SK-N-SH (cell line): ENCODE data around the gene MSANTD3. TPM values are rescaled to one million over a fixed set of nuclear protein-coding genes. Genes with fewer than 3 reads are reported as not detected.

ENCODE experiments used
- CTCF ChIA-PET: fragments of 300-600, 350-600 bp; formaldehyde crosslinking; extraction: SDS; loops from one replicate; lab custom pipeline; 2021; lab: Yijun Ruan, JAX
- POLR2A ChIA-PET: fragments of 350-600 bp; sonication (Branson Sonifier 250); formaldehyde crosslinking; extraction: SDS; loops from one replicate; lab custom pipeline; 2020; ENCODE audit warnings: antibody characterized with exemption, inconsistent platforms; lab: Yijun Ruan, JAX
- DNase-seq: peaks from one replicate; pipeline ENCODE4 v3.0.0; 2012
- H2AFZ ChIP-seq: fragments of 200-600 bp; sonication (generic); 2 replicates; pipeline ENCODE4 v1.8.1; 2016; ENCODE audit warnings: antibody characterized with exemption, mild to moderate bottlenecking, low read depth
- H3F3A ChIP-seq: fragments of 200-600 bp; sonication (generic); replicated peaks from 2 replicates; pipeline ENCODE3; 2016; ENCODE audit warnings: antibody characterized with exemption, mild to moderate bottlenecking; ENCODE audit not compliant: insufficient read depth
- H3K27ac ChIP-seq, 2 experiments: fragments of 200-500 bp in 1 of 2; fragments of 200-600 bp in 1 of 2; sonication (Bioruptor generic) in 1 of 2; sonication (generic), shearing (Covaris generic) in 1 of 2; 2 replicates each; pipeline versions ENCODE4 v1.5.1 to v1.6.1; 2014 to 2016; ENCODE audit warnings: low read depth in 2 of 2, inconsistent platforms in 1 of 2, low read length in 1 of 2, mild to moderate bottlenecking in 1 of 2, mixed read lengths in 1 of 2
- H3K27me3 ChIP-seq: fragments of 200-600 bp; sonication (generic), shearing (Covaris generic); 2 replicates; pipeline ENCODE4 v1.6.1; 2016; ENCODE audit warnings: mixed run types; ENCODE audit not compliant: insufficient read depth
- H3K36me3 ChIP-seq, 2 experiments: fragments of 200-500 bp in 1 of 2; fragments of 200-600 bp in 1 of 2; sonication (Bioruptor generic) in 1 of 2; sonication (generic) in 1 of 2; replicated peaks in 1 of 2; 2 replicates each; pipeline versions ENCODE3 to v1.5.1; 2014 to 2016; ENCODE audit warnings: low read length in 1 of 2, mild to moderate bottlenecking in 1 of 2; ENCODE audit not compliant: insufficient read depth in 2 of 2, control insufficient read depth in 1 of 2
- H3K4me1 ChIP-seq, 2 experiments: fragments of 200-500 bp in 1 of 2; fragments of 200-600 bp in 1 of 2; sonication (Bioruptor generic) in 1 of 2; sonication (generic), shearing (Covaris generic) in 1 of 2; 2 replicates each; pipeline versions ENCODE4 v1.5.1 to v1.6.1; 2014 to 2016; ENCODE audit warnings: low read depth in 1 of 2, low read length in 1 of 2, mixed run types in 1 of 2; ENCODE audit not compliant: insufficient read depth in 2 of 2, control insufficient read depth in 1 of 2
- H3K4me2 ChIP-seq: fragments of 200-600 bp; sonication (generic), shearing (Covaris generic); 2 replicates; pipeline ENCODE4 v1.6.1; 2017; ENCODE audit warnings: mixed run types
- H3K4me3 ChIP-seq, 2 experiments: fragments of 200-500 bp in 1 of 2; fragments of 200-600 bp in 1 of 2; sonication (Bioruptor generic) in 1 of 2; sonication (generic), shearing (Covaris generic) in 1 of 2; 2 replicates each; pipeline versions ENCODE4 v1.5.1 to v1.8.1; 2014 to 2016; ENCODE audit warnings: low read depth in 2 of 2, inconsistent platforms in 1 of 2, low read length in 1 of 2, mild to moderate bottlenecking in 1 of 2, mixed read lengths in 1 of 2, moderate library complexity in 1 of 2
- H3K79me2 ChIP-seq: fragments of 200-600 bp; sonication (generic); 2 replicates; pipeline ENCODE4 v1.8.1; 2017; ENCODE audit warnings: mild to moderate bottlenecking; ENCODE audit not compliant: insufficient read depth
- H3K9ac ChIP-seq: fragments of 200-600 bp; sonication (generic); 2 replicates; pipeline ENCODE4 v1.6.1; 2017; ENCODE audit warnings: mixed run types
- H3K9me2 ChIP-seq: fragments of 200-600 bp; sonication (generic); 2 replicates; pipeline ENCODE4 v1.6.1; 2017; ENCODE audit warnings: mixed run types
- H3K9me3 ChIP-seq: fragments of 200-600 bp; sonication (generic); 2 replicates; pipeline ENCODE4 v1.6.1; 2017; ENCODE audit warnings: mixed run types, mild to moderate bottlenecking, moderate library complexity
- H4K20me1 ChIP-seq: fragments of 200-600 bp; sonication (generic); 2 replicates; pipeline ENCODE4 v1.6.1; 2017; ENCODE audit warnings: mild to moderate bottlenecking, mixed run types; ENCODE audit not compliant: insufficient read depth
- CHD2 ChIP-seq: fragments of 150-350 bp; IDR thresholded peaks from 2 replicates; pipeline ENCODE4 v1.6.1; 2018; ENCODE audit warnings: low read length; ENCODE audit not compliant: partially characterized antibody
- ELF1 ChIP-seq: IDR thresholded peaks from 2 replicates; pipeline ENCODE4 v1.4.0; 2012
- EP300 ChIP-seq, 2 experiments: IDR thresholded peaks; 2 replicates each; pipeline versions ENCODE4 v1.4.0 to v1.6.1; 2012; ENCODE audit warnings: borderline replicate concordance in 1 of 2, low read depth in 1 of 2, low read length in 1 of 2
- FOXM1 ChIP-seq: IDR thresholded peaks from 2 replicates; pipeline ENCODE4 v1.4.0; 2012; ENCODE audit warnings: low read depth, mild to moderate bottlenecking
- GABPA ChIP-seq: IDR thresholded peaks from 2 replicates; pipeline ENCODE4 v1.4.0; 2012; ENCODE audit warnings: low read depth, mild to moderate bottlenecking
- NRF1 ChIP-seq: IDR thresholded peaks from 2 replicates; pipeline ENCODE4 v1.6.1; 2012; ENCODE audit warnings: low read depth, mild to moderate bottlenecking, low read length
- POLR2AphosphoS5 ChIP-seq: IDR thresholded peaks from 2 replicates; pipeline ENCODE4 v1.6.1; 2012; ENCODE audit warnings: low read depth, low read length
- RCOR1 ChIP-seq: fragments of 150-350 bp; IDR thresholded peaks from 2 replicates; pipeline ENCODE4 v1.6.1; 2017; ENCODE audit warnings: antibody characterized with exemption, low read length
- RXRA ChIP-seq: IDR thresholded peaks from 2 replicates; pipeline ENCODE4 v1.4.0; 2012; ENCODE audit warnings: low read depth, mild to moderate bottlenecking, borderline replicate concordance
- SIN3A ChIP-seq: IDR thresholded peaks from 2 replicates; pipeline ENCODE4 v1.6.1; 2012; ENCODE audit warnings: low read depth, mild to moderate bottlenecking, low read length, moderate library complexity, borderline replicate concordance
- SMC3 ChIP-seq: IDR thresholded peaks from 2 replicates; pipeline ENCODE4 v1.6.1; 2012; ENCODE audit warnings: low read depth, low read length, improper control_type of control experiment
- TAF1 ChIP-seq: IDR thresholded peaks from 2 replicates; pipeline ENCODE4 v1.6.1; 2012; ENCODE audit warnings: low read depth, mild to moderate bottlenecking, low read length, moderate library complexity, borderline replicate concordance
- TCF12 ChIP-seq: IDR thresholded peaks from 2 replicates; pipeline ENCODE4 v1.4.0; 2012
- WGBS: methylation state at CpG from one replicate; pipeline ENCODE4 v1.1.6; 2017; ENCODE audit warnings: low lambda C conversion rate; 5-methylcytosine and 5-hydroxymethylcytosine counted together
- polyA plus RNA-seq, 3 experiments: library from polyadenylated mRNA; depleted of rRNA; stranded (reverse); fragments of >200 nt; gene quantifications; 2 replicates each; pipeline ENCODE4 v1.2.3, GENCODE V29; 2012
- TF ChIP-seq, protein P1 (sequence below): IDR thresholded peaks from 2 replicates; pipeline ENCODE4; 2012
- TF ChIP-seq, protein P2 (sequence below): fragments of 150-350 bp; IDR thresholded peaks from 2 replicates; pipeline ENCODE4 v1.6.1; 2017; ENCODE audit warnings: antibody characterized with exemption, low read length, low read depth, borderline replicate concordance
- TF ChIP-seq, protein P3 (sequence below): IDR thresholded peaks from 2 replicates; pipeline ENCODE4 v1.4.0; 2012; ENCODE audit warnings: low read depth
- TF ChIP-seq, protein P4 (sequence below): IDR thresholded peaks from 2 replicates; pipeline ENCODE4 v1.4.0; 2012; ENCODE audit warnings: low read depth, borderline replicate concordance
- TF ChIP-seq, protein P5 (sequence below): IDR thresholded peaks from 2 replicates; pipeline ENCODE4 v1.6.1; 2012; ENCODE audit warnings: mild to moderate bottlenecking, low read depth, low read length, moderate library complexity
- TF ChIP-seq, protein P6 (sequence below): fragments of 200-600 bp; sonication (generic); IDR thresholded peaks from 2 replicates; pipeline ENCODE4 v1.6.1; 2017; ENCODE audit warnings: antibody characterized with exemption, mild to moderate bottlenecking, moderate library complexity

MSANTD3 gene
- polyA plus RNA-seq, 1 of the 3 experiments (the other 2 are of a cell fraction) = 48.3 TPM

DNA sequence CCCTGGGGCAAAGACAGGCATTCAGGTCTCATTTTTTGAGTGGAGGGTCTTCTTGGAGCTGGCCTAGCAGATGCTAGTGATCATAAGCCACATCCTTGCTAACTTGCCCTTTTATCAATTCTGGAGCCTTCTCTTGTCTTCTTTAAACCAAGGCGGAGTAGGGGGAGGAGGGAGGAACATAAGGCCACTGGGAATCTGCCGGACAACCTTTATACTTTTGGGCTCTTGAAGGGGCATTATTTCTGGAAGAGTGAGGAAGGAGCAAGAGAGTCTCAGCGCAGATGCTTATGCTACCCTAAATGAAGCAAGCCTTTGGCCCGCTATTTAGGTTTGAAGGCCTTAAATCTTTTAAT, 48.0 kb downstream of the MSANTD3 start (continued):
- TF ChIP-seq, protein P1, sequence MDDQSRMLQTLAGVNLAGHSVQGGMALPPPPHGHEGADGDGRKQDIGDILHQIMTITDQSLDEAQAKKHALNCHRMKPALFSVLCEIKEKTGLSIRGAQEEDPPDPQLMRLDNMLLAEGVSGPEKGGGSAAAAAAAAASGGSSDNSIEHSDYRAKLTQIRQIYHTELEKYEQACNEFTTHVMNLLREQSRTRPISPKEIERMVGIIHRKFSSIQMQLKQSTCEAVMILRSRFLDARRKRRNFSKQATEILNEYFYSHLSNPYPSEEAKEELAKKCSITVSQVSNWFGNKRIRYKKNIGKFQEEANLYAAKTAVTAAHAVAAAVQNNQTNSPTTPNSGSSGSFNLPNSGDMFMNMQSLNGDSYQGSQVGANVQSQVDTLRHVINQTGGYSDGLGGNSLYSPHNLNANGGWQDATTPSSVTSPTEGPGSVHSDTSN = no peak
- no peak for TF ChIP-seq TCF12
- TF ChIP-seq EP300 (IDR thresholded peaks at IDR 0.05; ENCODE audit: borderline replicate concordance in 1 of 2, low read depth in 1 of 2, low read length in 1 of 2) = no peak
- TF ChIP-seq CHD2 = no peak
- TF ChIP-seq NRF1 = no peak

DNA sequence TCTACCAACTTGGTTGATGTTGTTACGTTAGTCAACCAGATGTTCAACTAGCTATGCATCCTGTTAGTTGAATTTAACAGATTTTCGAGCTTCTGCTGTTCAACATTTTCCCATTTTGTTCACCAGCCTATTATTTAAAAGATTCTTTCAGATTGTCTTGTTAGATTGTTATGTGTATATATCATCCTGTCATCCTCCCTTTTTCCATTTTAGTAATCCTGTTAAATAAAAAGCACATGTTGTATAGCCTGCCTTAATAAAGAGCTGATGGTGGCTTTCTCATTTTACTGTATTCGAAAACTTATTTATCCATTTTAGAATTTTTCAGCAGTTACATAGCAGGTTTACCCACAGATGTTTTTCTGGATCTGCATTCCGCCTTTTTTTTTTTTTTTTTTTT, 50.3 kb downstream of the MSANTD3 start:
- H3K4me3 ChIP-seq = no peak overlapping the region
- H2AFZ ChIP-seq = no peak overlapping the region
- H3K79me2 ChIP-seq = peaks cover 49% of the 10 kb centered on the region
- H3K4me2 ChIP-seq = no peak overlapping the region
- TF ChIP-seq TCF12 (no peak), RCOR1 (no peak), RXRA (no peak), EP300 (IDR thresholded peaks at IDR 0.05; ENCODE audit: borderline replicate concordance in 1 of 2, low read depth in 1 of 2, low read length in 1 of 2) (no peak), FOXM1 (no peak), GABPA (no peak), ELF1 (no peak), SMC3 (no peak), POLR2AphosphoS5 (no peak), TAF1 (no peak), SIN3A (no peak)
- TF ChIP-seq, protein P2, sequence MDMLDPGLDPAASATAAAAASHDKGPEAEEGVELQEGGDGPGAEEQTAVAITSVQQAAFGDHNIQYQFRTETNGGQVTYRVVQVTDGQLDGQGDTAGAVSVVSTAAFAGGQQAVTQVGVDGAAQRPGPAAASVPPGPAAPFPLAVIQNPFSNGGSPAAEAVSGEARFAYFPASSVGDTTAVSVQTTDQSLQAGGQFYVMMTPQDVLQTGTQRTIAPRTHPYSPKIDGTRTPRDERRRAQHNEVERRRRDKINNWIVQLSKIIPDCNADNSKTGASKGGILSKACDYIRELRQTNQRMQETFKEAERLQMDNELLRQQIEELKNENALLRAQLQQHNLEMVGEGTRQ = no peak
- TF ChIP-seq, protein P1 = no peak
- TF ChIP-seq, protein P3, sequence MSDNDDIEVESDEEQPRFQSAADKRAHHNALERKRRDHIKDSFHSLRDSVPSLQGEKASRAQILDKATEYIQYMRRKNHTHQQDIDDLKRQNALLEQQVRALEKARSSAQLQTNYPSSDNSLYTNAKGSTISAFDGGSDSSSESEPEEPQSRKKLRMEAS = no peak
- TF ChIP-seq, protein P4, sequence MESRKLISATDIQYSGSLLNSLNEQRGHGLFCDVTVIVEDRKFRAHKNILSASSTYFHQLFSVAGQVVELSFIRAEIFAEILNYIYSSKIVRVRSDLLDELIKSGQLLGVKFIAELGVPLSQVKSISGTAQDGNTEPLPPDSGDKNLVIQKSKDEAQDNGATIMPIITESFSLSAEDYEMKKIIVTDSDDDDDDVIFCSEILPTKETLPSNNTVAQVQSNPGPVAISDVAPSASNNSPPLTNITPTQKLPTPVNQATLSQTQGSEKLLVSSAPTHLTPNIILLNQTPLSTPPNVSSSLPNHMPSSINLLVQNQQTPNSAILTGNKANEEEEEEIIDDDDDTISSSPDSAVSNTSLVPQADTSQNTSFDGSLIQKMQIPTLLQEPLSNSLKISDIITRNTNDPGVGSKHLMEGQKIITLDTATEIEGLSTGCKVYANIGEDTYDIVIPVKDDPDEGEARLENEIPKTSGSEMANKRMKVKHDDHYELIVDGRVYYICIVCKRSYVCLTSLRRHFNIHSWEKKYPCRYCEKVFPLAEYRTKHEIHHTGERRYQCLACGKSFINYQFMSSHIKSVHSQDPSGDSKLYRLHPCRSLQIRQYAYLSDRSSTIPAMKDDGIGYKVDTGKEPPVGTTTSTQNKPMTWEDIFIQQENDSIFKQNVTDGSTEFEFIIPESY = no peak
- TF ChIP-seq, protein P5, sequence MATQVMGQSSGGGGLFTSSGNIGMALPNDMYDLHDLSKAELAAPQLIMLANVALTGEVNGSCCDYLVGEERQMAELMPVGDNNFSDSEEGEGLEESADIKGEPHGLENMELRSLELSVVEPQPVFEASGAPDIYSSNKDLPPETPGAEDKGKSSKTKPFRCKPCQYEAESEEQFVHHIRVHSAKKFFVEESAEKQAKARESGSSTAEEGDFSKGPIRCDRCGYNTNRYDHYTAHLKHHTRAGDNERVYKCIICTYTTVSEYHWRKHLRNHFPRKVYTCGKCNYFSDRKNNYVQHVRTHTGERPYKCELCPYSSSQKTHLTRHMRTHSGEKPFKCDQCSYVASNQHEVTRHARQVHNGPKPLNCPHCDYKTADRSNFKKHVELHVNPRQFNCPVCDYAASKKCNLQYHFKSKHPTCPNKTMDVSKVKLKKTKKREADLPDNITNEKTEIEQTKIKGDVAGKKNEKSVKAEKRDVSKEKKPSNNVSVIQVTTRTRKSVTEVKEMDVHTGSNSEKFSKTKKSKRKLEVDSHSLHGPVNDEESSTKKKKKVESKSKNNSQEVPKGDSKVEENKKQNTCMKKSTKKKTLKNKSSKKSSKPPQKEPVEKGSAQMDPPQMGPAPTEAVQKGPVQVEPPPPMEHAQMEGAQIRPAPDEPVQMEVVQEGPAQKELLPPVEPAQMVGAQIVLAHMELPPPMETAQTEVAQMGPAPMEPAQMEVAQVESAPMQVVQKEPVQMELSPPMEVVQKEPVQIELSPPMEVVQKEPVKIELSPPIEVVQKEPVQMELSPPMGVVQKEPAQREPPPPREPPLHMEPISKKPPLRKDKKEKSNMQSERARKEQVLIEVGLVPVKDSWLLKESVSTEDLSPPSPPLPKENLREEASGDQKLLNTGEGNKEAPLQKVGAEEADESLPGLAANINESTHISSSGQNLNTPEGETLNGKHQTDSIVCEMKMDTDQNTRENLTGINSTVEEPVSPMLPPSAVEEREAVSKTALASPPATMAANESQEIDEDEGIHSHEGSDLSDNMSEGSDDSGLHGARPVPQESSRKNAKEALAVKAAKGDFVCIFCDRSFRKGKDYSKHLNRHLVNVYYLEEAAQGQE = no peak
- TF ChIP-seq, protein P6, sequence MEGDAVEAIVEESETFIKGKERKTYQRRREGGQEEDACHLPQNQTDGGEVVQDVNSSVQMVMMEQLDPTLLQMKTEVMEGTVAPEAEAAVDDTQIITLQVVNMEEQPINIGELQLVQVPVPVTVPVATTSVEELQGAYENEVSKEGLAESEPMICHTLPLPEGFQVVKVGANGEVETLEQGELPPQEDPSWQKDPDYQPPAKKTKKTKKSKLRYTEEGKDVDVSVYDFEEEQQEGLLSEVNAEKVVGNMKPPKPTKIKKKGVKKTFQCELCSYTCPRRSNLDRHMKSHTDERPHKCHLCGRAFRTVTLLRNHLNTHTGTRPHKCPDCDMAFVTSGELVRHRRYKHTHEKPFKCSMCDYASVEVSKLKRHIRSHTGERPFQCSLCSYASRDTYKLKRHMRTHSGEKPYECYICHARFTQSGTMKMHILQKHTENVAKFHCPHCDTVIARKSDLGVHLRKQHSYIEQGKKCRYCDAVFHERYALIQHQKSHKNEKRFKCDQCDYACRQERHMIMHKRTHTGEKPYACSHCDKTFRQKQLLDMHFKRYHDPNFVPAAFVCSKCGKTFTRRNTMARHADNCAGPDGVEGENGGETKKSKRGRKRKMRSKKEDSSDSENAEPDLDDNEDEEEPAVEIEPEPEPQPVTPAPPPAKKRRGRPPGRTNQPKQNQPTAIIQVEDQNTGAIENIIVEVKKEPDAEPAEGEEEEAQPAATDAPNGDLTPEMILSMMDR = no peak
- H3K9ac ChIP-seq = no peak overlapping the region
- ChIA-PET CTCF (interaction anchor here (0.7 to 1.0 kb wide), 3 partner anchors 29 to 153 kb away, joined by 3 read pairs; no protein-coding TSS in a partner anchor), POLR2A (no interaction called here)
- DNase-seq = no peak
- H3K36me3 ChIP-seq = peaks cover 0 to 4% of the 10 kb centered on the region in 2 experiments
- no peak overlapping the region for H3K27ac ChIP-seq
- WGBS = 76% methylated on average over 4 of the region's 4 CpGs
- H4K20me1 ChIP-seq = no peaks in the 10 kb centered on the region
- peaks cover 0 to 10% of the 10 kb centered on the region in 2 experiments; a peak in 2 of 4 replicates for H3K4me1 ChIP-seq
- no peaks in the 10 kb centered on the region for H3K27me3 ChIP-seq
- peaks cover 5% of the 10 kb centered on the region for H3F3A ChIP-seq
- no peaks in the 10 kb centered on the region for H3K9me3 ChIP-seq
- H3K9me2 ChIP-seq = no peaks in the 10 kb centered on the region
